Measurements from ENCODE around the gene ZHX3.

- no peak for TF ChIP-seq POLR2A (IDR thresholded peaks at IDR 0.05)
- no peak for TF ChIP-seq CTCF (IDR thresholded peaks at IDR 0.05 in 4 of 5, conservative IDR thresholded peaks at IDR 0.05 in 1 of 5)
These were observed 103.3 kb downstream of the ZHX3 start for GRCh38 chr20:41214202-41214601.
